ENCODE data around the gene STAC3.
A peak's percentile ranks its signal among the peaks of the same experiment; 100 is the strongest.
"Not testable (repeated sequence)": the region's sequence is repeated elsewhere in the genome, so short reads cannot be mapped to it uniquely, and the experiment has no call there.

The STAC3 gene

GRCh38 chr12:57250956-57251355 lies at the start of gene STAC3:
Gene STAC3 (minus strand): TSS chr12:57251187. CDS start chr12:57249636, 1,551 bp downstream.
- no peak for DNase-seq (ENCODE audit: low read depth)
- TF ChIP-seq, protein P1, sequence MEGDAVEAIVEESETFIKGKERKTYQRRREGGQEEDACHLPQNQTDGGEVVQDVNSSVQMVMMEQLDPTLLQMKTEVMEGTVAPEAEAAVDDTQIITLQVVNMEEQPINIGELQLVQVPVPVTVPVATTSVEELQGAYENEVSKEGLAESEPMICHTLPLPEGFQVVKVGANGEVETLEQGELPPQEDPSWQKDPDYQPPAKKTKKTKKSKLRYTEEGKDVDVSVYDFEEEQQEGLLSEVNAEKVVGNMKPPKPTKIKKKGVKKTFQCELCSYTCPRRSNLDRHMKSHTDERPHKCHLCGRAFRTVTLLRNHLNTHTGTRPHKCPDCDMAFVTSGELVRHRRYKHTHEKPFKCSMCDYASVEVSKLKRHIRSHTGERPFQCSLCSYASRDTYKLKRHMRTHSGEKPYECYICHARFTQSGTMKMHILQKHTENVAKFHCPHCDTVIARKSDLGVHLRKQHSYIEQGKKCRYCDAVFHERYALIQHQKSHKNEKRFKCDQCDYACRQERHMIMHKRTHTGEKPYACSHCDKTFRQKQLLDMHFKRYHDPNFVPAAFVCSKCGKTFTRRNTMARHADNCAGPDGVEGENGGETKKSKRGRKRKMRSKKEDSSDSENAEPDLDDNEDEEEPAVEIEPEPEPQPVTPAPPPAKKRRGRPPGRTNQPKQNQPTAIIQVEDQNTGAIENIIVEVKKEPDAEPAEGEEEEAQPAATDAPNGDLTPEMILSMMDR (IDR thresholded peaks at IDR 0.05; ENCODE audit: control insufficient read depth, extremely low read depth, insufficient read depth): no peak
- H3K4me3 ChIP-seq (ENCODE audit: low read depth, low read length): no peak within 1 kb of the TSS

DNA sequence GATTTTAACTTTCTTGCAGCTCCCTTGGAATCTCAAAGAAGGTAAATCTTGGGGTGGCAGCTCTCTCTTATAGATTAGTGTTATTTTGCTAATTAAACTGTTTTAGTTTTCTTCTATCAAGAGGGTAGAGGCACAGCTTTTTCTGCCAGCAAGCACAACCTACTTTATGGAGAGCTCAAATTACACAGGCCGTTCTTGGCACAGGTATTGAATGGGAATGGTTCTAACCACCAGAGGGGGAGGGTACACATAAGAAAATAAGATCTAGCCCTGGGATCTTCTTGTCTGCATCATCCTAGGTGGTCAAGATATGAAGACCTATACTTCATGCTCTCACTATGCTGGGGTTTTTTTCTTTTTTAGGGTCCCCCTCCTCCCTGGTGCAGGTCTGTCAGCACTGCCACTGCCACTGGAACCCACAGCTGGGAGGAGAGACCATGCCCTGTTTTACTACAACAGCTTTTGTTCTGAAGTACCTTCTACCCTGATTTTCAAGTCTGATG lies 48.6 kb upstream of the STAC3 start:
- peak; percentile 72 for DNase-seq (ENCODE audit: low read depth)
- TF ChIP-seq, protein P1 (IDR thresholded peaks at IDR 0.05; ENCODE audit: control insufficient read depth, extremely low read depth, insufficient read depth): peak; percentile 17; the same call in 1 of the 2 replicates
- no peak overlapping the region for H3K4me3 ChIP-seq (ENCODE audit: low read depth, low read length)

- no peak overlapping the region for H3K4me3 ChIP-seq (ENCODE audit: low read depth, low read length)
- DNase-seq (ENCODE audit: low read depth): no peak
- TF ChIP-seq, protein P1 (IDR thresholded peaks at IDR 0.05; ENCODE audit: control insufficient read depth, extremely low read depth, insufficient read depth): no peak
These were observed 45.3 kb upstream of the STAC3 start for GRCh38 chr12:57296291-57296690.

- H3K4me3 ChIP-seq (ENCODE audit: low read depth, low read length); DNase-seq (ENCODE audit: low read depth): not testable (repeated sequence)
These were observed 31.1 kb upstream of the STAC3 start for GRCh38 chr12:57282073-57282472.

- TF ChIP-seq, protein P1 (IDR thresholded peaks at IDR 0.05; ENCODE audit: control insufficient read depth, extremely low read depth, insufficient read depth): no peak
- H3K4me3 ChIP-seq (ENCODE audit: low read depth, low read length): no peak overlapping the region
- DNase-seq (ENCODE audit: low read depth): no peak
These were observed 29.4 kb upstream of the STAC3 start for GRCh38 chr12:57280211-57281062.

DNA sequence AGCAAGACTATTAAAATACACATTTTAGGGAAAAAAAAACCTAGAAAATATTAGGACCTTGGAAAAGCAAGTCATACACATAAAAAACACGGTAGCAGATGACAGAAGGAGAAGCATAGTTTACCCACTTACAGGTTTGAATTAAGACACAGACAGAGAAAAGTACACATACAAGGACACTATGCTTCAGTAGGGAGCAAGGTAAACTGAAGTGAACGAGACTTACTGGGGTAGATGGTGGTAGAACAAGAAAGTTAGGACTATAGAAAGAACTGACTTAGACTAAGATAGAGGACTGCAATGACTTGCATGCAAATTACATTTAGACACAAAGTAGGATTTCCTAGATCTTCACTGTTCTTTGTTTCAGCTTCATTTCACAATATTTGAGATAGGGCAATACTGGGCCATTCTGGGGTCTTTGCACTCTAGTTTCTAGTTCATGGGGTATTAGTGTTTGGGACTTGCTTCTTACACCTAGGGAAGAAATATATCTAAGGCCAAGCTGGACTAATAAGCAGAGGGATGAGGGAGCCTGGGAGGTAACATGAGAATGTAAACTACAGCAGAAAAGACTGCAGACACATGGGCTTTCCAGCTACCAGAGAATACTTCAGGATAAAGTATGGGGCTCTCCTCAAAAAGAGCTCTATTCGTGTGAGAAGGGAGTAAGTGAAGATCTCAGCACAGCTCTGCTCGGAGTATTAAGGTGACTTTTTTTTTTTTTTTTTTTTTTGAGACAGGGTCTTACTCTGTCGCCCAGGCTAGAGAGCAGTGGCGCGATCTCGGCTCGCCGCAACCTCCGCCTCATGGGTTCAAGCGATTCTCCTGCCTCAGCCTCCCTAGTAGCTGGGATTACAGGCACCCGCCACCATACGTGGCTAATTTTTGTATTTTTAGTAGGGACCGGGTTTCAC lies 27.7 kb upstream of the STAC3 start:
- H3K4me3 ChIP-seq (ENCODE audit: low read depth, low read length): peak overlapping the region; percentile 2; the same call in 1 of the 2 replicates
- TF ChIP-seq, protein P1 (IDR thresholded peaks at IDR 0.05; ENCODE audit: control insufficient read depth, extremely low read depth, insufficient read depth): no peak
- peak; percentile 91 for DNase-seq (ENCODE audit: low read depth)
